Measurements from ENCODE around the gene GSK3B. TPM values are rescaled to one million over a fixed set of nuclear protein-coding genes. Genes with fewer than 3 reads are reported as not detected.

The GSK3B gene
- total and polyA plus RNA-seq, 10 of the 15 experiments (the other 5 are each of a cell fraction or from before 2014, with no cell fraction given), result 8.5 to 49.8 (median 25.5) TPM

DNA sequence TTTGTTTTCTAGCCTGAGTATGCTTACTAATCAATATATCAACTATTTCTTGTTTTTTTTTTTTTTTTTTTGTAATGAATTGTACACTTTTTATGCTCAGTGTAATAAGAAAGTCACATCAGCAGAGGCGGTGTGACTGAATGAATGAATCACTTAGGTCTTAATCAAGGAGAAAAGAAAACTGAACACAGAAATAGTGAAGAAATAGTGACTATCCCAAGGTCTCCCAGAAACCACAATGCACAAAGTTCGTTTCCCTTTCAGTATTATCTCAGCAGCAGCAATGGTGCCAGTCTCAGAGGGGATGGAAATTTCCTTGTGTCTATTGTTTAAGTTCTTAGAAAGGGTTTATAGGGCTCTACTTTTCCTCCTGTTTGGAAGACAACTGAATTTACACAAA is 231.6 kb downstream of the GSK3B start:
- DNase-seq (ENCODE audit: low read depth, low spot score) (no peak), ATAC-seq (no peak), FAIRE-seq (no peak)
- H3K79me2 ChIP-seq (ENCODE audit: control insufficient read depth, insufficient read depth, low read length), result no peaks in the 10 kb centered on the region
- TF ChIP-seq EED (IDR thresholded peaks at IDR 0.05; ENCODE audit: low read depth) (no peak), CBX3 (IDR thresholded peaks at IDR 0.05; ENCODE audit: borderline replicate concordance, low read depth) (no peak), NR2C2 (IDR thresholded peaks at IDR 0.05; ENCODE audit: borderline replicate concordance, control insufficient read depth, insufficient read length, low read depth) (no peak), BRCA1 (IDR thresholded peaks at IDR 0.05; ENCODE audit: low read depth, low read length) (no peak), ZNF217 (IDR thresholded peaks at IDR 0.05) (no peak), CTCF (IDR thresholded peaks at IDR 0.05 in 2 of 3, conservative IDR thresholded peaks at IDR 0.05 in 1 of 3; ENCODE audit: control insufficient read depth in 2 of 3, extremely low read depth in 1 of 3, insufficient read depth in 1 of 3, low read depth in 3 of 3, low read length in 3 of 3) (no peak), STAT3 (IDR thresholded peaks at IDR 0.05; ENCODE audit: low read depth, low read length) (no peak), EP300 (IDR thresholded peaks at IDR 0.05; ENCODE audit: borderline replicate concordance in 1 of 2, control insufficient read depth in 1 of 2, low read depth in 2 of 2, low read length in 2 of 2) (no peak), RBBP5 (conservative IDR thresholded peaks at IDR 0.05) (no peak), TARDBP (IDR thresholded peaks at IDR 0.05; ENCODE audit: borderline replicate concordance) (no peak), IRF4 (IDR thresholded peaks at IDR 0.05; ENCODE audit: low read depth, low read length) (no peak), SIX5 (IDR thresholded peaks at IDR 0.05; ENCODE audit: low read depth, low read length, severe bottlenecking) (no peak), POU2F2 (IDR thresholded peaks at IDR 0.05; ENCODE audit: borderline replicate concordance, low read depth, low read length) (no peak)
- TF ChIP-seq, protein P1, sequence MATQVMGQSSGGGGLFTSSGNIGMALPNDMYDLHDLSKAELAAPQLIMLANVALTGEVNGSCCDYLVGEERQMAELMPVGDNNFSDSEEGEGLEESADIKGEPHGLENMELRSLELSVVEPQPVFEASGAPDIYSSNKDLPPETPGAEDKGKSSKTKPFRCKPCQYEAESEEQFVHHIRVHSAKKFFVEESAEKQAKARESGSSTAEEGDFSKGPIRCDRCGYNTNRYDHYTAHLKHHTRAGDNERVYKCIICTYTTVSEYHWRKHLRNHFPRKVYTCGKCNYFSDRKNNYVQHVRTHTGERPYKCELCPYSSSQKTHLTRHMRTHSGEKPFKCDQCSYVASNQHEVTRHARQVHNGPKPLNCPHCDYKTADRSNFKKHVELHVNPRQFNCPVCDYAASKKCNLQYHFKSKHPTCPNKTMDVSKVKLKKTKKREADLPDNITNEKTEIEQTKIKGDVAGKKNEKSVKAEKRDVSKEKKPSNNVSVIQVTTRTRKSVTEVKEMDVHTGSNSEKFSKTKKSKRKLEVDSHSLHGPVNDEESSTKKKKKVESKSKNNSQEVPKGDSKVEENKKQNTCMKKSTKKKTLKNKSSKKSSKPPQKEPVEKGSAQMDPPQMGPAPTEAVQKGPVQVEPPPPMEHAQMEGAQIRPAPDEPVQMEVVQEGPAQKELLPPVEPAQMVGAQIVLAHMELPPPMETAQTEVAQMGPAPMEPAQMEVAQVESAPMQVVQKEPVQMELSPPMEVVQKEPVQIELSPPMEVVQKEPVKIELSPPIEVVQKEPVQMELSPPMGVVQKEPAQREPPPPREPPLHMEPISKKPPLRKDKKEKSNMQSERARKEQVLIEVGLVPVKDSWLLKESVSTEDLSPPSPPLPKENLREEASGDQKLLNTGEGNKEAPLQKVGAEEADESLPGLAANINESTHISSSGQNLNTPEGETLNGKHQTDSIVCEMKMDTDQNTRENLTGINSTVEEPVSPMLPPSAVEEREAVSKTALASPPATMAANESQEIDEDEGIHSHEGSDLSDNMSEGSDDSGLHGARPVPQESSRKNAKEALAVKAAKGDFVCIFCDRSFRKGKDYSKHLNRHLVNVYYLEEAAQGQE (IDR thresholded peaks at IDR 0.05; ENCODE audit: low read depth, low read length), result no peak
- H3K9ac ChIP-seq (ENCODE audit: control insufficient read depth, insufficient read depth, low read length), result no peak overlapping the region
- WGBS (ENCODE audit: insufficient coverage, insufficient replicate concordance, low lambda C conversion rate, missing lambda C conversion rate), result 100% methylated on average over 2 of the region's 2 CpGs
- ChIA-PET RAD21 (ENCODE audit: unreplicated experiment) (no interaction called here), POLR2A (no interaction called here), SMC1A (ENCODE audit: uncharacterized antibody, unreplicated experiment) (interaction anchor here (1.0 to 1.1 kb wide), 2 partner anchors 11 to 19 kb away, joined by 3 read pairs; no protein-coding TSS in a partner anchor), CTCF (no interaction called here)
- no peaks in the 10 kb centered on the region for H3K4me1 ChIP-seq (ENCODE audit: control insufficient read depth, insufficient read depth, low read length)
- H3K4me3 ChIP-seq, result no peak overlapping the region
- H3K36me3 ChIP-seq (ENCODE audit: control insufficient read depth in 2 of 2, insufficient read depth in 2 of 2, low read length in 1 of 2), result peaks cover 2 to 7% of the 10 kb centered on the region in 2 experiments; a peak in 3 of 4 replicates
- H3K4me2 ChIP-seq (ENCODE audit: control insufficient read depth, insufficient read depth), result no peak overlapping the region
- in situ Hi-C loops (cut with MboI) (no loop called here), intact Hi-C loops (cut with micrococcal nuclease; ENCODE audit: unreplicated experiment) (no loop called here)
- no peak overlapping the region for H2AFZ ChIP-seq (ENCODE audit: control insufficient read depth, low read depth, low read length)
- no TSS peak for BruUV-seq (replicated peaks)
- H3K9me3 ChIP-seq (replicated peaks; ENCODE audit: control insufficient read depth, insufficient read depth, low read length), result peaks cover 7% of the 10 kb centered on the region; the same call in 2 of the 3 replicates
- no peaks in the 10 kb centered on the region for H4K20me1 ChIP-seq (ENCODE audit: control insufficient read depth, insufficient read depth)
- no peak overlapping the region for H3K27ac ChIP-seq (ENCODE audit: control insufficient read depth, insufficient read depth)
- no peaks in the 10 kb centered on the region for H3K27me3 ChIP-seq (replicated peaks in 1 of 2; ENCODE audit: control insufficient read depth in 2 of 2, insufficient read depth in 2 of 2, low read length in 1 of 2)
